Thyroid gland (tissue), 4 donors: ENCODE results near the gene UQCRHL. TPM values are rescaled to one million over a fixed set of nuclear protein-coding genes. Genes with fewer than 3 reads are reported as not detected.

Source experiments
- DNase-seq, 2 donors: peaks; one replicate each; pipeline ENCODE4 v3.0.0-alpha.2; 2019
- H3K27ac ChIP-seq, 3 donors: fragments of 200-600 bp; sonication (generic); 1 replicate in 2 of 3; 2 replicates in 1 of 3; pipeline ENCODE4 v1.5.1; 2016 to 2019; ENCODE audit warnings: mild to moderate bottlenecking in 1 of 3, moderate library complexity in 1 of 3
- H3K27me3 ChIP-seq: fragments of 200-600 bp; sonication (generic); one replicate; pipeline ENCODE4 v1.5.1; 2019
- H3K36me3 ChIP-seq, 2 donors: fragments of 200-600 bp; sonication (generic); one replicate each; pipeline ENCODE4 v1.5.1; 2016 to 2019
- H3K4me1 ChIP-seq, 2 donors: fragments of 200-600 bp; sonication (generic); one replicate each; pipeline ENCODE4 v1.5.1; 2017 to 2019
- H3K4me3 ChIP-seq, 3 donors: fragments of 200-600 bp; sonication (generic); replicated peaks in 1 of 3; 1 replicate in 2 of 3; 2 replicates in 1 of 3; pipeline ENCODE4 v1.5.1; 2016; ENCODE audit warnings: mild to moderate bottlenecking in 1 of 3
- H3K9me3 ChIP-seq: fragments of 200-600 bp; sonication (generic); one replicate; pipeline ENCODE4 v1.5.1; 2017
- CTCF ChIP-seq, 6 experiments: fragments of 200-600 bp in 3 of 6; fragments of 450-650 bp in 3 of 6; sonication (generic) in 3 of 6; IDR thresholded peaks; one replicate each; pipeline ENCODE4 v1.5.1; 2016 to 2019; ENCODE audit warnings: antibody characterized with exemption in 6 of 6, mild to moderate bottlenecking in 2 of 6, inconsistent platforms in 1 of 6, moderate library complexity in 1 of 6
- POLR2A ChIP-seq, 2 donors: fragments of 450-650 bp; IDR thresholded peaks; one replicate each; pipeline ENCODE4 v1.6.1; 2017; ENCODE audit warnings: antibody characterized with exemption in 2 of 2, mild to moderate bottlenecking in 2 of 2, moderate library complexity in 1 of 2
- whole genome bisulfite sequencing, 2 donors: methylation state at CpG; one replicate each; pipeline ENCODE4 v1.1.5; 2017; 5-methylcytosine and 5-hydroxymethylcytosine counted together
- intact Hi-C: fragments of 100-400 bp; cut with DNase I; formaldehyde crosslinking; loops from one replicate; pipeline ENCODE4 v1.15.1; 2023
- total RNA-seq, 4 donors: library from RNA; depleted of rRNA; stranded (reverse); fragments of >200 nt; gene quantifications; one replicate each; pipeline ENCODE4 v1.2.3, GENCODE V29; 2016

Gene UQCRHL
- total RNA-seq, 4 donors from 2014 or later = 0.81 to 1.3 (median 1.00) TPM

- no peaks in the 10 kb centered on the region for H3K27me3 ChIP-seq
- H3K4me1 ChIP-seq = peaks cover 2 to 18% of the 10 kb centered on the region in 2 donors
- intact Hi-C loops = no loop called here
- no peak overlapping the region for H3K27ac ChIP-seq
- TF ChIP-seq POLR2A (IDR thresholded peaks at IDR 0.05) = no peak
- no peaks in the 10 kb centered on the region for H3K9me3 ChIP-seq
- no peak overlapping the region for H3K4me3 ChIP-seq
- 87 to 89% methylated on average over 13 of the region's 13 CpGs for WGBS, 2 donors
- no peak for DNase-seq
- peaks cover 3 to 4% of the 10 kb centered on the region in 2 donors for H3K36me3 ChIP-seq
Observed at GRCh38 chr1:15788624-15789301, 18.7 kb downstream of the UQCRHL start.

- H3K4me1 ChIP-seq = peaks cover 2 to 13% of the 10 kb centered on the region in 2 donors
- H3K4me3 ChIP-seq = no peak overlapping the region
- H3K27me3 ChIP-seq = no peaks in the 10 kb centered on the region
- no peaks in the 10 kb centered on the region for H3K9me3 ChIP-seq
- peaks cover 3 to 4% of the 10 kb centered on the region in 2 donors for H3K36me3 ChIP-seq
- 76 to 85% methylated on average over 10 of the region's 10 CpGs for WGBS, 2 donors
- no peak overlapping the region for H3K27ac ChIP-seq
- DNase-seq = peak; percentile 13 to 23
- TF ChIP-seq POLR2A (IDR thresholded peaks at IDR 0.05) (no peak), CTCF (IDR thresholded peaks at IDR 0.05) (no peak)
- intact Hi-C loops = no loop called here
Observed at GRCh38 chr1:15786581-15786980, 20.9 kb downstream of the UQCRHL start.

GRCh38 chr1:15785683-15786082 lies 21.8 kb downstream of the UQCRHL start:
- no peak overlapping the region for H3K27ac ChIP-seq
- intact Hi-C loops = no loop called here
- 93 to 100% methylated on average over 2 to 7 of the region's 8 CpGs for WGBS, 2 donors

GRCh38 chr1:15777909-15778707 lies 29.3 kb downstream of the UQCRHL start:
- intact Hi-C loops = no loop called here
- TF ChIP-seq POLR2A (IDR thresholded peaks at IDR 0.05) (no peak), CTCF (IDR thresholded peaks at IDR 0.05) (no peak)
- no peaks in the 10 kb centered on the region for H3K36me3 ChIP-seq
- H3K27ac ChIP-seq = no peak overlapping the region
- no peaks in the 10 kb centered on the region for H3K4me1 ChIP-seq
- no peaks in the 10 kb centered on the region for H3K9me3 ChIP-seq
- H3K4me3 ChIP-seq = no peak overlapping the region
- 91 to 95% methylated on average over 7 of the region's 7 CpGs for WGBS, 2 donors
- DNase-seq = no peak
- H3K27me3 ChIP-seq = no peaks in the 10 kb centered on the region

More at GRCh38 chr1:15785683-15786082, 21.8 kb downstream of the UQCRHL start:
- no peak for DNase-seq
- no peak overlapping the region for H3K4me3 ChIP-seq
- no peaks in the 10 kb centered on the region for H3K27me3 ChIP-seq
- H3K4me1 ChIP-seq = peaks cover 2 to 13% of the 10 kb centered on the region in 2 donors
- no peaks in the 10 kb centered on the region for H3K9me3 ChIP-seq
- H3K36me3 ChIP-seq = peaks cover 3 to 4% of the 10 kb centered on the region in 2 donors
- TF ChIP-seq CTCF (IDR thresholded peaks at IDR 0.05) = no peak
- TF ChIP-seq POLR2A (IDR thresholded peaks at IDR 0.05) = no peak

- H3K27ac ChIP-seq = no peak overlapping the region
- TF ChIP-seq POLR2A (IDR thresholded peaks at IDR 0.05) (no peak), CTCF (IDR thresholded peaks at IDR 0.05) (no peak)
- DNase-seq = no peak
- H3K4me1 ChIP-seq = no peaks in the 10 kb centered on the region
- H3K4me3 ChIP-seq = no peak overlapping the region
- intact Hi-C loops = no loop called here
- peaks cover 0 to 13% of the 10 kb centered on the region in 2 donors for H3K36me3 ChIP-seq
- H3K27me3 ChIP-seq = no peaks in the 10 kb centered on the region
- WGBS, 2 donors = 45 to 50% methylated on average over 2 of the region's 2 CpGs
- H3K9me3 ChIP-seq = no peaks in the 10 kb centered on the region
Observed at GRCh38 chr1:15775706-15776105, 31.7 kb downstream of the UQCRHL start.
